Measurements from ENCODE around the gene NIPA2.

GRCh38 chr15:22874256-22874655 lies 35.8 kb downstream of the NIPA2 start:
- TF ChIP-seq, protein P1, sequence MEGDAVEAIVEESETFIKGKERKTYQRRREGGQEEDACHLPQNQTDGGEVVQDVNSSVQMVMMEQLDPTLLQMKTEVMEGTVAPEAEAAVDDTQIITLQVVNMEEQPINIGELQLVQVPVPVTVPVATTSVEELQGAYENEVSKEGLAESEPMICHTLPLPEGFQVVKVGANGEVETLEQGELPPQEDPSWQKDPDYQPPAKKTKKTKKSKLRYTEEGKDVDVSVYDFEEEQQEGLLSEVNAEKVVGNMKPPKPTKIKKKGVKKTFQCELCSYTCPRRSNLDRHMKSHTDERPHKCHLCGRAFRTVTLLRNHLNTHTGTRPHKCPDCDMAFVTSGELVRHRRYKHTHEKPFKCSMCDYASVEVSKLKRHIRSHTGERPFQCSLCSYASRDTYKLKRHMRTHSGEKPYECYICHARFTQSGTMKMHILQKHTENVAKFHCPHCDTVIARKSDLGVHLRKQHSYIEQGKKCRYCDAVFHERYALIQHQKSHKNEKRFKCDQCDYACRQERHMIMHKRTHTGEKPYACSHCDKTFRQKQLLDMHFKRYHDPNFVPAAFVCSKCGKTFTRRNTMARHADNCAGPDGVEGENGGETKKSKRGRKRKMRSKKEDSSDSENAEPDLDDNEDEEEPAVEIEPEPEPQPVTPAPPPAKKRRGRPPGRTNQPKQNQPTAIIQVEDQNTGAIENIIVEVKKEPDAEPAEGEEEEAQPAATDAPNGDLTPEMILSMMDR (IDR thresholded peaks at IDR 0.05): no peak
- no peak for TF ChIP-seq POLR2A (IDR thresholded peaks at IDR 0.05)
